RWPE2 (cell line): Measurements from ENCODE around the gene PHF2.

Source experiments
- ATAC-seq: fragments of 200-7000 bp; cut with Tn5 transposase; 3 replicates; pipeline ENCODE4 v1.9.1; 2021; ENCODE audit warnings: low read depth
- DNase-seq: peaks from one replicate; pipeline ENCODE4 v3.0.0-alpha.2; 2020; ENCODE audit warnings: low spot score
- H3K27ac ChIP-seq: fragments of 450-650 bp; 2 replicates; pipeline ENCODE4 v1.5.1; 2017; ENCODE audit warnings: mild to moderate bottlenecking; ENCODE audit not compliant: poor library complexity, severe bottlenecking
- H3K27me3 ChIP-seq: fragments of 250-450 bp; sonication (Bioruptor Pico); 2 replicates; pipeline ENCODE4 v1.5.1; 2021; ENCODE audit warnings: mild to moderate bottlenecking, moderate library complexity; ENCODE audit not compliant: insufficient read depth, poor library complexity, severe bottlenecking
- H3K36me3 ChIP-seq: fragments of 250-450 bp; sonication (Bioruptor Pico); 2 replicates; pipeline ENCODE4 v1.5.1; 2020; ENCODE audit warnings: low read depth, mild to moderate bottlenecking, moderate library complexity
- H3K4me1 ChIP-seq: fragments of 250-450 bp; sonication (Bioruptor Pico); 2 replicates; pipeline ENCODE4 v1.5.1; 2021; ENCODE audit warnings: mild to moderate bottlenecking, moderate library complexity; ENCODE audit not compliant: insufficient read depth, poor library complexity, severe bottlenecking
- H3K4me3 ChIP-seq: fragments of 250-450 bp; sonication (Bioruptor Pico); 2 replicates; pipeline ENCODE4 v1.5.1; 2021; ENCODE audit warnings: mild to moderate bottlenecking, moderate library complexity; ENCODE audit not compliant: severe bottlenecking
- H3K9me3 ChIP-seq: fragments of 250-450 bp; sonication (Bioruptor Pico); 2 replicates; pipeline ENCODE4 v1.5.1; 2021; ENCODE audit warnings: mild to moderate bottlenecking, moderate library complexity; ENCODE audit not compliant: severe bottlenecking
- TF ChIP-seq, protein P1 (sequence below): fragments of 450-650 bp; IDR thresholded peaks from one replicate; pipeline ENCODE4 v1.5.1; 2017; ENCODE audit warnings: mild to moderate bottlenecking, moderate library complexity; ENCODE audit not compliant: poor library complexity, severe bottlenecking

PHF2 gene

DNA sequence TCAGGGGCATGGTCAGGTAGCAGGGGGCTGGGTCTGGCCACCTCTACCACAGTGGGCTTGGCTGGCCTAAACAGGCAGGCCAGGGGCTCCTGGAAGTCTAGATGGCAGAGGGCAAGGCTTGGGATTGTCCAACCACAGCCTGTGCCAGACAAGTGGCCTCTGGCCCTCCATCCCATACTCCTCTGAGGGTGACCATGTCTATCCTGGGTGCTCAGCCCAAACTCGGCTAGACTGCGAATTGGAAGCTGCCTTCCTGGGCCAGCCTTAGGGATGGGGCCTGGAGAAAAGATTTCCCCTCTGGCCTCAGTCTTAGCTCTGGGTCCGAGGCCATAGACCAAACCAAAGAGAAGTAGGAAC, 110.5 kb downstream of the PHF2 start:
- Histone ChIP-seq H3K4me1 (no peaks in the 10 kb centered on the region), H3K9me3 (peaks cover 2% of the 10 kb centered on the region), H3K36me3 (no peaks in the 10 kb centered on the region), H3K27ac (no peak overlapping the region), H3K27me3 (no peaks in the 10 kb centered on the region), H3K4me3 (no peak overlapping the region)
- DNase-seq (no peak), ATAC-seq (no peak)
- TF ChIP-seq, protein P1, sequence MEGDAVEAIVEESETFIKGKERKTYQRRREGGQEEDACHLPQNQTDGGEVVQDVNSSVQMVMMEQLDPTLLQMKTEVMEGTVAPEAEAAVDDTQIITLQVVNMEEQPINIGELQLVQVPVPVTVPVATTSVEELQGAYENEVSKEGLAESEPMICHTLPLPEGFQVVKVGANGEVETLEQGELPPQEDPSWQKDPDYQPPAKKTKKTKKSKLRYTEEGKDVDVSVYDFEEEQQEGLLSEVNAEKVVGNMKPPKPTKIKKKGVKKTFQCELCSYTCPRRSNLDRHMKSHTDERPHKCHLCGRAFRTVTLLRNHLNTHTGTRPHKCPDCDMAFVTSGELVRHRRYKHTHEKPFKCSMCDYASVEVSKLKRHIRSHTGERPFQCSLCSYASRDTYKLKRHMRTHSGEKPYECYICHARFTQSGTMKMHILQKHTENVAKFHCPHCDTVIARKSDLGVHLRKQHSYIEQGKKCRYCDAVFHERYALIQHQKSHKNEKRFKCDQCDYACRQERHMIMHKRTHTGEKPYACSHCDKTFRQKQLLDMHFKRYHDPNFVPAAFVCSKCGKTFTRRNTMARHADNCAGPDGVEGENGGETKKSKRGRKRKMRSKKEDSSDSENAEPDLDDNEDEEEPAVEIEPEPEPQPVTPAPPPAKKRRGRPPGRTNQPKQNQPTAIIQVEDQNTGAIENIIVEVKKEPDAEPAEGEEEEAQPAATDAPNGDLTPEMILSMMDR, result no peak

DNA sequence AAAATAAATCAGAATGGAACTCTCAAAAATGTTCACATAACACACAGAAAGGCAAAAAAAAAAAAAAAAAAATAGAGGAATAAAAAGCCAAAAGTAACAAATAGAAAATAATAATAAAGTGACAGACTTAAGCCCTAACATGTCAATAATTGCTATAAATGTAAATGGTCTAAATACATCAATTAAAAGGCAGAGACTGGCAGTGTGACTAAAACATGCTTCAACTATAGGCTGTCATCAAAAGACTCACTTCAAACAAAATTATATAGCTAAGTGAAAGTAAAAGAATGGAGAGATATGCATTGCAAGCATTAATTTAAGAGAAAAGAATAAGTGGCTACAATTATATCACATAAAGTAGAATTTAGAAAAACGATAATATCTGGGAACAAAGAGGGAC, 114.2 kb downstream of the PHF2 start:
- H3K36me3 ChIP-seq, result no peaks in the 10 kb centered on the region
- no peaks in the 10 kb centered on the region for H3K27me3 ChIP-seq
- TF ChIP-seq, protein P1, result no peak
- ATAC-seq, result no peak
- no peaks in the 10 kb centered on the region for H3K4me1 ChIP-seq
- H3K4me3 ChIP-seq, result no peak overlapping the region
- no peak overlapping the region for H3K27ac ChIP-seq
- DNase-seq, result no peak
- H3K9me3 ChIP-seq, result peaks cover 2% of the 10 kb centered on the region

DNA sequence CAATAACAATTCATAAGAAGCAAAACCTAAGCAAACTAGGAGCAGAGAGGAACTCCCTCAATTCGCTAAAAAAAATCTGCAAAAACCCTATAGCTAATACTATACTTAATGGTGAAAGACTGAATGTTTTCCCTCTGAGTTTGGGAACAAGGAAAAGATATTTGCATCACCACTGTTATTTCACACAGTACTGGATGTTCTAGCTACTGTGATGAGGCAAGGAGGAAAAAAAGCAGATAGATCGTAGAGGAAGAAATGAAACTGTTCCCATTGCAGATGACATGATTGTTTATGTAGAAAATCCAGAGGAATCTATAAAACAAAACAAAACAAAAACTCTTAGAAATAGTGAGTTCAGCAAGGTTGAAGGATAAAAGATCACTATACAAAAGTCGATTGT, 116.7 kb downstream of the PHF2 start:
- no peak overlapping the region for H3K4me3 ChIP-seq
- TF ChIP-seq, protein P1, result no peak
- no peak for DNase-seq
- no peak for ATAC-seq
- peaks cover 2% of the 10 kb centered on the region for H3K9me3 ChIP-seq
- no peaks in the 10 kb centered on the region for H3K27me3 ChIP-seq
- no peaks in the 10 kb centered on the region for H3K36me3 ChIP-seq
- no peaks in the 10 kb centered on the region for H3K4me1 ChIP-seq
- no peak overlapping the region for H3K27ac ChIP-seq

DNA sequence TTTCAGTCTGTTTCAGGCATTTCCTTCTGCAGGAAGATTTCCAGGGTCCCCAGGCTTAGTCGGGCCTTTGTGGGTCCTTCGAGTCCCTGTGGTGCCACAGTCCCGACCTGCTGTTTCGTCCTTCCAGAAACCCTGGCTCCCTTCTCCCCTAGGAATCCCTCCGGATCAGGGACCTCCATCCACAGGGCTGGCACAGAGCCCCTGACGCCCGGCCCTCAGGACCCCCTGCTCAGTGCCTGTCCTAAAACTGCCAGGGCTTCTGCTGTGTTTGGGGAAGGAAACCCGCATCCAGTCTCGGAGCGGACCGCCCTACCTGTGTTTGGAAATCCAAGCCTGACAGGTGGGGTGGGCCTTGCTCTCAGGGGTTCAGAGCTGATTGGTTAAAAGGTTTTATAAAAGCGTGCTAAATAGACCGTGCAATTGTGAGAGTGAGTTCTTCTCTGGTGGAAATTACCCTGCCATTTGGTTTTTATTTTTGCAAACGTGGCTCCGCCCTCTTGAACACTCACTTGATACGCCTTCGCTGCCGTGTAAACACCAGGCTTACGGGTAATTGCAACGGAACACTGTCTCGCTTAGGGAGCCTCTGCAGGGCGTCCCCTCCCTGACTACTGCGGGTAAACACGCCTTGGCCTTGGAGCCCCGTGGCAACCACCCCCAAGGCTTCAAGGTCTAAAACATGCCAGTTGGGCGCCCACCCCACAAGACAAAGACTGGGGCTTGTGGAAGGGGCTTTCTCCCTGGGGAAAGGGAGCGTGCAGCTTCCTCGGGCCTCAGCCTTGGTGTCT, 121.2 kb downstream of the PHF2 start:
- no peak overlapping the region for H3K4me3 ChIP-seq
- no peaks in the 10 kb centered on the region for H3K27me3 ChIP-seq
- no peak overlapping the region for H3K27ac ChIP-seq
- ATAC-seq (no peak), DNase-seq (no peak)
- no peaks in the 10 kb centered on the region for H3K36me3 ChIP-seq
- TF ChIP-seq, protein P1, result no peak
- H3K9me3 ChIP-seq, result no peaks in the 10 kb centered on the region
- no peaks in the 10 kb centered on the region for H3K4me1 ChIP-seq

DNA sequence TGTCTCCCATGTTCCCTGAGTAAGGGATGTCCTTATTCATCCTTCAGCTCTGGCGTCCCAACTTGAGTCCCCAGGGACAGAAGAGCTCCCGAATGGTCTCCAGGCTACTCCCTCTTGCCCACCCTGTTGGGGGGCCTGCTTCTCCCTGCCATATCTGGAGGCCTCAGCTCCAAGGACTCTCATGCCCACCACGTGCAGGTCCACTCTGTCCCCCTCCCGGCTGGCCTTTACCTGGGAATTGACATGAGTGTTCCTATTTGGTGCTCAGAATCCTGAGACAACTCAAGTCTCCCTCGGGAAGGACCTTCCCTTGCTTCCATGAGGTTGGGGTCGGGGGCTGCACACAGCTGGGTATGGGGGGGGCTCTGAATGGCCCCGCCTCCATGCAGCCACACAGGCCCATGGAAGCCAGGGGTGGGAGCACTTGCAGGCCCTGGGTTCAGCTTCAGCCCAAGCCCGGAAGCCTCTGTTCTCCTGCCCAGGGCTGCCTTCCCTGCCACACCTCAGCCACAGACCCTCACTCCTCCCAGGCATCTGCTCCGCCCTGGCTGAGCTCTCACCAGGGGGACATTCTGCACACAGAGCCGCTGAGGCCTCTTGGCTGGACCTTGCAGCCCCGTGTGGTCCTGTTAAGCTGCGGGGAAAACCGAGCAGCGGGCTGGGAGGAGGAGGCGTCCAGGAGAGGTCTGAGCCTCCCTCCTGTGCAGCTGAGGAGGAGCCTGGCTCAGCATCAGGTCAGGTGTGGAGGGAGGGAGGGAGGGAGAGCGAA, 121.9 kb downstream of the PHF2 start:
- TF ChIP-seq, protein P1, result no peak
- DNase-seq (no peak), ATAC-seq (no peak)
- H3K27ac ChIP-seq, result no peak overlapping the region
- no peaks in the 10 kb centered on the region for H3K4me1 ChIP-seq
- no peaks in the 10 kb centered on the region for H3K27me3 ChIP-seq
- H3K4me3 ChIP-seq, result no peak overlapping the region
- no peaks in the 10 kb centered on the region for H3K9me3 ChIP-seq
- no peaks in the 10 kb centered on the region for H3K36me3 ChIP-seq
